Mesothelial cell of epicardium (in vitro differentiated cells): ENCODE results near the gene AFF3. TPM values are rescaled to one million over a fixed set of nuclear protein-coding genes. Genes with fewer than 3 reads are reported as not detected.

ENCODE experiments used
- DNase-seq, 2 experiments: peaks; one replicate each; pipeline ENCODE4 v3.0.0; 2021; ENCODE audit warnings: low spot score in 2 of 2; ENCODE audit not compliant: unreplicated experiment in 2 of 2
- H3K27ac Mint-ChIP-seq: 2 replicates; pipeline ENCODE4 v1.8.0; 2021; ENCODE audit warnings: mixed read lengths
- H3K27me3 Mint-ChIP-seq: 2 replicates; pipeline ENCODE4 v1.8.0; 2021; ENCODE audit warnings: low read depth, mixed read lengths
- H3K36me3 Mint-ChIP-seq: 2 replicates; pipeline ENCODE4 v1.8.0; 2021; ENCODE audit warnings: mixed read lengths
- H3K4me1 Mint-ChIP-seq: 2 replicates; pipeline ENCODE4 v1.8.0; 2021; ENCODE audit warnings: mixed read lengths
- H3K4me3 Mint-ChIP-seq: 2 replicates; pipeline ENCODE4 v1.8.0; 2021; ENCODE audit warnings: mild to moderate bottlenecking, moderate library complexity, mixed read lengths
- H3K9me3 Mint-ChIP-seq: 2 replicates; pipeline ENCODE4 v1.8.0; 2021; ENCODE audit warnings: mixed read lengths
- total RNA-seq: library from RNA; stranded (reverse); gene quantifications from 3 replicates; pipeline ENCODE4 v1.2.1, GENCODE V29; 2021
- TF ChIP-seq, protein P1 (sequence below): fragments of 200-600 bp; sonication (generic); IDR thresholded peaks from one replicate; pipeline ENCODE4 v1.5.0; 2021; ENCODE audit warnings: antibody characterized with exemption; ENCODE audit not compliant: unreplicated experiment

Gene AFF3
- total RNA-seq, 1 donor from 2014 or later: 14.4 TPM

DNA sequence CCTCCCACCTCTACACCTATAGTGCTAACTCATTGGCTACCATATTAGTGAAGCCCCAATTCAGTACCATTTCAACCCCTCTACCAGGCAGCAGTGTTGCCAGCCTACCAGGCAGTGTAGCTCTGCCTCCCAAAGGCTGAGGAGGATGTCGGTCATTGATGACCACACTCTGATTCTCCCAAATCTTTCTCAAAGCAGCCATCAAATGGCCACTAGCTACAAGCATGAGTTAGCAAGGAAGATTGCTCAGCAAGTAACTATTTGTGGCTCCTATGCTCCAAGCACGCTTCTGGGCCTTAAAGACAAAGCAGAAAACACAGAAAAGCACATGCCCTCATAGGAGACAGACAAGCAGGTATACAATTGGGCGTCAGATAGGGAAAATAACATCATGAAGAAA lies 42.7 kb upstream of the AFF3 start:
- Mint-ChIP-seq H3K4me3 (no peak overlapping the region), H3K36me3 (no peaks in the 10 kb centered on the region), H3K9me3 (no peaks in the 10 kb centered on the region), H3K4me1 (peaks cover 26% of the 10 kb centered on the region), H3K27ac (no peak overlapping the region), H3K27me3 (peaks cover 31% of the 10 kb centered on the region)
- TF ChIP-seq, protein P1, sequence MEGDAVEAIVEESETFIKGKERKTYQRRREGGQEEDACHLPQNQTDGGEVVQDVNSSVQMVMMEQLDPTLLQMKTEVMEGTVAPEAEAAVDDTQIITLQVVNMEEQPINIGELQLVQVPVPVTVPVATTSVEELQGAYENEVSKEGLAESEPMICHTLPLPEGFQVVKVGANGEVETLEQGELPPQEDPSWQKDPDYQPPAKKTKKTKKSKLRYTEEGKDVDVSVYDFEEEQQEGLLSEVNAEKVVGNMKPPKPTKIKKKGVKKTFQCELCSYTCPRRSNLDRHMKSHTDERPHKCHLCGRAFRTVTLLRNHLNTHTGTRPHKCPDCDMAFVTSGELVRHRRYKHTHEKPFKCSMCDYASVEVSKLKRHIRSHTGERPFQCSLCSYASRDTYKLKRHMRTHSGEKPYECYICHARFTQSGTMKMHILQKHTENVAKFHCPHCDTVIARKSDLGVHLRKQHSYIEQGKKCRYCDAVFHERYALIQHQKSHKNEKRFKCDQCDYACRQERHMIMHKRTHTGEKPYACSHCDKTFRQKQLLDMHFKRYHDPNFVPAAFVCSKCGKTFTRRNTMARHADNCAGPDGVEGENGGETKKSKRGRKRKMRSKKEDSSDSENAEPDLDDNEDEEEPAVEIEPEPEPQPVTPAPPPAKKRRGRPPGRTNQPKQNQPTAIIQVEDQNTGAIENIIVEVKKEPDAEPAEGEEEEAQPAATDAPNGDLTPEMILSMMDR: no peak
- no peak for DNase-seq

DNA sequence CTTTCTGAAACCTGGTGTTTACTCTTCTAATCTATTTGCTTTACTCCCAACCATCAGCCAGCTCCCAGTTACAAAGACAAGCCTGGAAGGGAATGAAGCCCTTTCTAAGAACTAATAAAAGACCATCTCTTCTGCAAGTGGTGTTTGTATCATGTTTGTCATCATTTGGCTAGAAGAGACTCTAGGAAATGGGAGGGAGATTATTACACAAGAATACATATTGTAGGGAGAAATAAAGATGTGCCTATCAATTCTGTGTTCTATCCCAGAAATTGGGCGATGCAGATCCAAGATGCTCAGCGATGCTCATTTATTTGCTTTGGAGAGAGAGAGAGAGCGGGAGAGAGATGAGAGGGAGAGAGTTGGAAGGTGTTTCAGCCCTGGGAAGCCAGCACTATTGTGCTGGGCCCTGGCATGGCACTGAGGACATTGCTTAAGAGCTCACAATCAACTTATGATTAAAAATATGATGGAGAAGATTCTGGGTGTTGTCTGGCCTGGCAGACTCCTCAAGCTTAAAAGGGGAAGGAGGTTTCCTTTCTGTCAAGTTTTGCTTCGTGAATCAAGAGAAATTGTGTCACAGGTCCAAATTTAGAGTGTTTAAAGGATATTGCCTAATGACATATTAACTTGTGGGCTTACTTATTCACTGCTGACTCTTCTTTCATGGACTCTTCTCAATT lies 41.8 kb upstream of the AFF3 start:
- Mint-ChIP-seq H3K27ac (no peak overlapping the region), H3K4me1 (peaks cover 26% of the 10 kb centered on the region), H3K36me3 (no peaks in the 10 kb centered on the region), H3K4me3 (no peak overlapping the region), H3K9me3 (no peaks in the 10 kb centered on the region), H3K27me3 (peaks cover 32% of the 10 kb centered on the region)
- TF ChIP-seq, protein P1: no peak
- DNase-seq: no peak

DNA sequence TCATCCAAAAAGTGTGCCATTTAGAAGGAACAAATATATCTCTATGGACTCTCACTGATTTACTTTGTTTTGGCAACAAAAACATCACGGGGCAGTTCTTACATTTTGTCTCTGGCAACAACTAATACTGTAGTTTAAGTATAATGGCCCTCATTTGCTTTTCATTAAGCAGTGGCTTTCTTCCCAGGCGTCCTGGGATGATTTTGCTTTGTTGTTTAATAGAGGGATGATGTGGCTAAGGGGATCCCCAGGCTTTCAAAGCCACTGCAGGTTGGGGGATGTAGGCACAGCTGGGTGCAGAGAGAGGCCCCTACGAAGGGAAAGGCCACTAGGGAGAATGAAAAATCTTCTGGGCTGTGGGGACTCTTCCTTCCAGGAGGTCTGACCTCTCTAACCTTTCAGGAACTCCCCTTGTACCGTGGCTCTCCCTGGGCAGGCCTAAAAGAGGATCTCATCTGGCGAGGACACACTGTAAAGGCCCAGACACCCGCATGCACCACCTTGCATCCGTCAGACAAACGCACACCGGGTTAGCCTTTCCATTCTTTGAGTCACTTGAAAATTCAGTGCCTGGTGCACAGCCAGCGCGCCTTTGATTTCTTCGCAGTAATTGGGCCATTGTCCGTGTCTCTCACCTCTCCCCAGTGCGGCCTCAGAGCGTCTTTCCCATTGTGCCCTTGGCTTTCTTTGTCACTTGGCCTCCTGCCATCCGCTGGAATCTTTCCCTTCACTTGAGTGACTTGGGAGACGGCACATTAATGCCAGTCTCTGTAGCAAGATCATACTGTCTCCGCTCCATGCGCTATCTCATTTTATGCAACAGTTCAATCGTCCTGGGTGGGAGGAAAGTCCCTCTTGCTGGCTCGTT lies 40.3 kb upstream of the AFF3 start:
- no peaks in the 10 kb centered on the region for H3K9me3 Mint-ChIP-seq
- no peak for DNase-seq

DNA sequence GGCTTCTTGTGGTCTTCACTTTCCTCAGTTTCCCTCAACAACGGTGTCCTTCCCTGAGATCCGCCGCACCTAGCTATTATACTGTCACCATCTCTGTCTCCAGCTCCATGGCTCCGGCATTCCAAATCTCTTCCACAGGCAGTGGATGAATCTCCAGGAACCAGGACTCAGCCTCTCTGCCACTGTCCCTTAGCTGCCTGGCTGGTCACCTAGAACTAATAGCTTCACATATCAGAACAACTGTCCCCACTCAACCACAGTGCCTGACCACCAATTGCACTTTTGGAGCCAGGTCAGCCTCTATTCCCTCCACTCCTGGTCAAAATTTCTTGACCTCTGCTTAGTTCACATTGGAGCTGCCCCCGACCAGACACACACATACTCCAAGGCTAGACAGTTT lies 38.1 kb upstream of the AFF3 start:
- Mint-ChIP-seq H3K4me3 (no peak overlapping the region), H3K27me3 (peaks cover 24% of the 10 kb centered on the region), H3K4me1 (peaks cover 26% of the 10 kb centered on the region), H3K36me3 (no peaks in the 10 kb centered on the region), H3K9me3 (no peaks in the 10 kb centered on the region), H3K27ac (no peak overlapping the region)
- no peak for DNase-seq
- TF ChIP-seq, protein P1: no peak

More for the DNA sequence above, 40.3 kb upstream of the AFF3 start:
- H3K27me3 Mint-ChIP-seq: peaks cover 30% of the 10 kb centered on the region
- peaks cover 26% of the 10 kb centered on the region for H3K4me1 Mint-ChIP-seq
- TF ChIP-seq, protein P1: no peak
- H3K4me3 Mint-ChIP-seq: no peak overlapping the region
- peak overlapping the region; percentile 49 for H3K27ac Mint-ChIP-seq
- H3K36me3 Mint-ChIP-seq: no peaks in the 10 kb centered on the region

DNA sequence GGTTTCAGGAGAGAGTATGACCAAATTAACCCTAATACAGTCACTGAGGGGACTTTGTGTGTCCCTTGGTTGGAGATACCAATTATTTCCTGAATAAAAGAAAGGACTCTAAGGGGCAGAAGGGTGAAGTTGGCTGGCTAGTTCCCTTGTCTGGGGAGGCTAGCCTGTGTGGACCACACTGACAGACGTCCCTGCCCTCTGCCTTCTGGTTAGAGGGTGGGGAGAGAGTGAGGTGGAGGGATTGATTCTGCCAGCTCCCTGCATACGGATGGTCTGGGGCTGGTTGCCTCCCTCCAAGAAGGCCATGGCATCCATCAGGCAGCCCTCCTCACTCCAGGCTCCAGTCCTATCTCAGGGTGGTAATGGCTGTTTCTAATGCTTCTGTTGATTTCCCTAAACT lies 37.4 kb upstream of the AFF3 start:
- Mint-ChIP-seq H3K36me3 (no peaks in the 10 kb centered on the region), H3K4me1 (peaks cover 26% of the 10 kb centered on the region), H3K9me3 (no peaks in the 10 kb centered on the region), H3K4me3 (no peak overlapping the region), H3K27ac (no peak overlapping the region), H3K27me3 (peaks cover 18% of the 10 kb centered on the region)
- DNase-seq: no peak
- TF ChIP-seq, protein P1: no peak
